ENCODE results near the gene SSUH2. TPM values are rescaled to one million over a fixed set of nuclear protein-coding genes. Genes with fewer than 3 reads are reported as not detected.

Gene SSUH2
- total RNA-seq, 2 donors from 2014 or later, result 5.3 to 7.9 TPM

GRCh38 chr3:8608041-8608790 is 36.4 kb downstream of the SSUH2 start:
- H3K36me3 ChIP-seq (ENCODE audit: control insufficient read depth, insufficient read depth, low read length), result no peaks in the 10 kb centered on the region
- no peaks in the 10 kb centered on the region for H3K27me3 ChIP-seq (ENCODE audit: control insufficient read depth, insufficient read depth, low read length, poor library complexity, severe bottlenecking)
- H3K4me1 Mint-ChIP-seq, result peaks cover 21% of the 10 kb centered on the region
- H3K27me3 Mint-ChIP-seq (ENCODE audit: insufficient read depth), result no peaks in the 10 kb centered on the region
- DNase-seq, result peak; percentile 36
- H3K9me3 Mint-ChIP-seq, result peaks cover 13% of the 10 kb centered on the region
- H3K4me1 ChIP-seq (ENCODE audit: control insufficient read depth, insufficient read depth, low read length), result peaks cover 6% of the 10 kb centered on the region
- no peak overlapping the region for H3K4me3 Mint-ChIP-seq
- peaks cover 6% of the 10 kb centered on the region for H3K36me3 Mint-ChIP-seq (ENCODE audit: low read depth)
- no peak for TF ChIP-seq CTCF (conservative IDR thresholded peaks at IDR 0.05)
- H3K9me3 ChIP-seq (ENCODE audit: control insufficient read depth, low read length), result peaks cover 10% of the 10 kb centered on the region
- no peak overlapping the region for H3K27ac Mint-ChIP-seq
- H3K4me3 ChIP-seq (ENCODE audit: low read length), result no peak overlapping the region
- H3K9ac ChIP-seq (ENCODE audit: extremely low read depth, low read length, poor library complexity, severe bottlenecking), result no peak overlapping the region
- WGBS, 2 experiments (ENCODE audit: insufficient coverage in 1 of 2, insufficient read length in 1 of 2), result 93 to 96% methylated on average over 12 to 16 of the region's 16 CpGs
- no peak overlapping the region for H3K27ac ChIP-seq (ENCODE audit: low read depth, low read length)

GRCh38 chr3:8607234-8608040 is 37.2 kb downstream of the SSUH2 start:
- Mint-ChIP-seq H3K27me3 (ENCODE audit: insufficient read depth) (no peaks in the 10 kb centered on the region), H3K36me3 (ENCODE audit: low read depth) (peaks cover 13% of the 10 kb centered on the region), H3K9me3 (peaks cover 18% of the 10 kb centered on the region), H3K4me3 (no peak overlapping the region), H3K4me1 (peaks cover 21% of the 10 kb centered on the region), H3K27ac (no peak overlapping the region)
- H3K27ac ChIP-seq (ENCODE audit: low read depth, low read length), result no peak overlapping the region
- H3K36me3 ChIP-seq (ENCODE audit: control insufficient read depth, insufficient read depth, low read length), result no peaks in the 10 kb centered on the region
- no peak overlapping the region for H3K9ac ChIP-seq (ENCODE audit: extremely low read depth, low read length, poor library complexity, severe bottlenecking)
- no peaks in the 10 kb centered on the region for H3K27me3 ChIP-seq (ENCODE audit: control insufficient read depth, insufficient read depth, low read length, poor library complexity, severe bottlenecking)
- DNase-seq, result peak; percentile 84
- peaks cover 10% of the 10 kb centered on the region for H3K9me3 ChIP-seq (ENCODE audit: control insufficient read depth, low read length)
- peak; percentile 77 for TF ChIP-seq CTCF (conservative IDR thresholded peaks at IDR 0.05)
- WGBS, 2 experiments (ENCODE audit: insufficient coverage in 1 of 2, insufficient read length in 1 of 2), result 90 to 95% methylated on average over 4 to 7 of the region's 7 CpGs
- no peak overlapping the region for H3K4me3 ChIP-seq (ENCODE audit: low read length)
- H3K4me1 ChIP-seq (ENCODE audit: control insufficient read depth, insufficient read depth, low read length), result peaks cover 6% of the 10 kb centered on the region

GRCh38 chr3:8606701-8607231 is 37.8 kb downstream of the SSUH2 start:
- Mint-ChIP-seq H3K27me3 (ENCODE audit: insufficient read depth) (no peaks in the 10 kb centered on the region), H3K9me3 (peaks cover 18% of the 10 kb centered on the region), H3K4me3 (no peak overlapping the region), H3K4me1 (peaks cover 21% of the 10 kb centered on the region), H3K36me3 (ENCODE audit: low read depth) (peaks cover 18% of the 10 kb centered on the region), H3K27ac (no peak overlapping the region)
- TF ChIP-seq CTCF (conservative IDR thresholded peaks at IDR 0.05), result no peak
- H3K4me1 ChIP-seq (ENCODE audit: control insufficient read depth, insufficient read depth, low read length), result peaks cover 6% of the 10 kb centered on the region
- H3K9me3 ChIP-seq (ENCODE audit: control insufficient read depth, low read length), result peaks cover 10% of the 10 kb centered on the region
- DNase-seq, result peak; percentile 44
- no peak overlapping the region for H3K27ac ChIP-seq (ENCODE audit: low read depth, low read length)
- H3K9ac ChIP-seq (ENCODE audit: extremely low read depth, low read length, poor library complexity, severe bottlenecking), result no peak overlapping the region
- no peaks in the 10 kb centered on the region for H3K36me3 ChIP-seq (ENCODE audit: control insufficient read depth, insufficient read depth, low read length)
- H3K27me3 ChIP-seq (ENCODE audit: control insufficient read depth, insufficient read depth, low read length, poor library complexity, severe bottlenecking), result no peaks in the 10 kb centered on the region
- H3K4me3 ChIP-seq (ENCODE audit: low read length), result no peak overlapping the region
- 89 to 100% methylated on average over 5 to 7 of the region's 7 CpGs for WGBS, 2 experiments (ENCODE audit: insufficient coverage in 1 of 2, insufficient read length in 1 of 2)

Measured in endodermal cell (in vitro differentiated cells).